Measurements from ENCODE around the gene SGCE. TPM values are rescaled to one million over a fixed set of nuclear protein-coding genes. Genes with fewer than 3 reads are reported as not detected.
"Not testable (repeated sequence)": the region's sequence is repeated elsewhere in the genome, so short reads cannot be mapped to it uniquely, and the experiment has no call there.

The SGCE gene
- total RNA-seq, result under 1 TPM in 1 of 2 experiments, not detected in 1; 0.83 TPM

- H3K4me3 Mint-ChIP-seq, result peak within 1 kb of the TSS; percentile 84
- intact Hi-C loops (cut with micrococcal nuclease), result loop anchor here (1.0 to 5.0 kb wide), 5 partner anchors 207 to 1751 kb away; partner anchors contain the start of gene PON3
- H3K9me3 Mint-ChIP-seq, result peaks cover 4% of the 10 kb centered on the region
- no peak within 1 kb of the TSS for H3K27ac Mint-ChIP-seq
- peaks cover 36% of the 10 kb centered on the region for H3K27me3 Mint-ChIP-seq (ENCODE audit: low read depth)
- CTCF ChIA-PET, result interaction anchor here (1.0 to 2.8 kb wide), 2 partner anchors 30 to 206 kb away, joined by 3 to 15 read pairs; no protein-coding TSS in a partner anchor
- peak; percentile 64 for DNase-seq
- H3K4me1 Mint-ChIP-seq (ENCODE audit: low read depth), result peaks cover 13% of the 10 kb centered on the region
- H3K36me3 Mint-ChIP-seq (ENCODE audit: low read depth), result no peaks in the 10 kb centered on the region
Measured at GRCh38 chr7:94655848-94656657, at the start of gene SGCE. Gene SGCE, minus strand, starts transcription at chr7:94656133. Its CDS starts 35 bp downstream, at chr7:94656098.

- CTCF ChIA-PET; H3K27me3 Mint-ChIP-seq (ENCODE audit: low read depth); H3K4me3 Mint-ChIP-seq; H3K9me3 Mint-ChIP-seq; DNase-seq; H3K36me3 Mint-ChIP-seq (ENCODE audit: low read depth); H3K4me1 Mint-ChIP-seq (ENCODE audit: low read depth); intact Hi-C loops (cut with micrococcal nuclease); H3K27ac Mint-ChIP-seq: not testable (repeated sequence)
Measured at GRCh38 chr7:94705155-94706021, 49.5 kb upstream of the SGCE start.

GRCh38 chr7:94701555-94701973 is 45.6 kb upstream of the SGCE start:
- CTCF ChIA-PET, result no interaction called here
- Mint-ChIP-seq H3K4me3 (no peak overlapping the region), H3K36me3 (ENCODE audit: low read depth) (no peaks in the 10 kb centered on the region), H3K27me3 (ENCODE audit: low read depth) (peaks cover 9% of the 10 kb centered on the region), H3K9me3 (no peaks in the 10 kb centered on the region), H3K4me1 (ENCODE audit: low read depth) (no peaks in the 10 kb centered on the region), H3K27ac (no peak overlapping the region)
- DNase-seq, result no peak
- intact Hi-C loops (cut with micrococcal nuclease), result no loop called here

GRCh38 chr7:94700926-94701554 is 45.1 kb upstream of the SGCE start:
- no peaks in the 10 kb centered on the region for H3K9me3 Mint-ChIP-seq
- no peak overlapping the region for H3K27ac Mint-ChIP-seq
- no peak for DNase-seq
- H3K36me3 Mint-ChIP-seq (ENCODE audit: low read depth), result no peaks in the 10 kb centered on the region
- CTCF ChIA-PET, result no interaction called here
- no peaks in the 10 kb centered on the region for H3K4me1 Mint-ChIP-seq (ENCODE audit: low read depth)
- no peak overlapping the region for H3K4me3 Mint-ChIP-seq
- intact Hi-C loops (cut with micrococcal nuclease), result no loop called here
- H3K27me3 Mint-ChIP-seq (ENCODE audit: low read depth), result peaks cover 5% of the 10 kb centered on the region

- Mint-ChIP-seq H3K9me3 (no peaks in the 10 kb centered on the region), H3K4me1 (ENCODE audit: low read depth) (no peaks in the 10 kb centered on the region), H3K36me3 (ENCODE audit: low read depth) (no peaks in the 10 kb centered on the region), H3K4me3 (no peak overlapping the region), H3K27me3 (ENCODE audit: low read depth) (peaks cover 7% of the 10 kb centered on the region), H3K27ac (no peak overlapping the region)
- no peak for DNase-seq
- CTCF ChIA-PET, result no interaction called here
- intact Hi-C loops (cut with micrococcal nuclease), result no loop called here
Measured at GRCh38 chr7:94698275-94698674, 42.3 kb upstream of the SGCE start.

- H3K27me3 Mint-ChIP-seq (ENCODE audit: low read depth), result peaks cover 4% of the 10 kb centered on the region
- no peaks in the 10 kb centered on the region for H3K36me3 Mint-ChIP-seq (ENCODE audit: low read depth)
- H3K4me1 Mint-ChIP-seq (ENCODE audit: low read depth), result no peaks in the 10 kb centered on the region
- H3K27ac Mint-ChIP-seq, result no peak overlapping the region
- CTCF ChIA-PET, result no interaction called here
- DNase-seq, result no peak
- H3K9me3 Mint-ChIP-seq, result no peaks in the 10 kb centered on the region
- intact Hi-C loops (cut with micrococcal nuclease), result no loop called here
- no peak overlapping the region for H3K4me3 Mint-ChIP-seq
Measured at GRCh38 chr7:94697035-94697974, 41.4 kb upstream of the SGCE start.

GRCh38 chr7:94687810-94688209 is 31.9 kb upstream of the SGCE start:
- intact Hi-C loops (cut with micrococcal nuclease), result no loop called here
- no peaks in the 10 kb centered on the region for H3K9me3 Mint-ChIP-seq

GRCh38 chr7:94687076-94687475 is 31.1 kb upstream of the SGCE start:
- Mint-ChIP-seq H3K4me1 (ENCODE audit: low read depth) (no peaks in the 10 kb centered on the region), H3K27ac (no peak overlapping the region), H3K9me3 (no peaks in the 10 kb centered on the region), H3K4me3 (no peak overlapping the region), H3K36me3 (ENCODE audit: low read depth) (no peaks in the 10 kb centered on the region), H3K27me3 (ENCODE audit: low read depth) (peaks cover 16% of the 10 kb centered on the region)
- DNase-seq, result no peak
- intact Hi-C loops (cut with micrococcal nuclease), result no loop called here
- CTCF ChIA-PET, result no interaction called here

More at GRCh38 chr7:94687810-94688209, 31.9 kb upstream of the SGCE start:
- CTCF ChIA-PET, result no interaction called here
- Mint-ChIP-seq H3K27ac (no peak overlapping the region), H3K36me3 (ENCODE audit: low read depth) (no peaks in the 10 kb centered on the region), H3K4me1 (ENCODE audit: low read depth) (no peaks in the 10 kb centered on the region), H3K4me3 (no peak overlapping the region), H3K27me3 (ENCODE audit: low read depth) (peaks cover 16% of the 10 kb centered on the region)
- DNase-seq, result no peak

- no peaks in the 10 kb centered on the region for H3K9me3 Mint-ChIP-seq
- H3K27ac Mint-ChIP-seq, result no peak overlapping the region
- intact Hi-C loops (cut with micrococcal nuclease), result no loop called here
- H3K36me3 Mint-ChIP-seq (ENCODE audit: low read depth), result no peaks in the 10 kb centered on the region
- H3K4me3 Mint-ChIP-seq, result no peak overlapping the region
- no peaks in the 10 kb centered on the region for H3K4me1 Mint-ChIP-seq (ENCODE audit: low read depth)
- CTCF ChIA-PET, result no interaction called here
- no peak for DNase-seq
- peaks cover 13% of the 10 kb centered on the region for H3K27me3 Mint-ChIP-seq (ENCODE audit: low read depth)
Measured at GRCh38 chr7:94683066-94683465, 27.1 kb upstream of the SGCE start.

- H3K27me3 Mint-ChIP-seq (ENCODE audit: low read depth), result peaks cover 12% of the 10 kb centered on the region
- CTCF ChIA-PET, result no interaction called here
- no peak overlapping the region for H3K27ac Mint-ChIP-seq
- H3K4me3 Mint-ChIP-seq, result no peak overlapping the region
- intact Hi-C loops (cut with micrococcal nuclease), result no loop called here
- no peaks in the 10 kb centered on the region for H3K9me3 Mint-ChIP-seq
- no peaks in the 10 kb centered on the region for H3K36me3 Mint-ChIP-seq (ENCODE audit: low read depth)
- no peaks in the 10 kb centered on the region for H3K4me1 Mint-ChIP-seq (ENCODE audit: low read depth)
- DNase-seq, result no peak
Measured at GRCh38 chr7:94679358-94679757, 23.4 kb upstream of the SGCE start.

GRCh38 chr7:94676431-94676830 is 20.5 kb upstream of the SGCE start:
- DNase-seq, result no peak
- no peaks in the 10 kb centered on the region for H3K36me3 Mint-ChIP-seq (ENCODE audit: low read depth)
- H3K4me3 Mint-ChIP-seq, result no peak overlapping the region
- H3K27me3 Mint-ChIP-seq (ENCODE audit: low read depth), result peaks cover 11% of the 10 kb centered on the region
- no peaks in the 10 kb centered on the region for H3K9me3 Mint-ChIP-seq
- no peak overlapping the region for H3K27ac Mint-ChIP-seq
- CTCF ChIA-PET, result interaction anchor here (1.0 kb wide), 1 partner anchor 19 kb away, joined by 3 read pairs; no protein-coding TSS in a partner anchor
- intact Hi-C loops (cut with micrococcal nuclease), result no loop called here
- no peaks in the 10 kb centered on the region for H3K4me1 Mint-ChIP-seq (ENCODE audit: low read depth)
